Endothelial cell of umbilical vein (primary cell): ENCODE measurements around the gene HEXIM2. TPM values are rescaled to one million over a fixed set of nuclear protein-coding genes. Genes with fewer than 3 reads are reported as not detected.

Source experiments
- BruUV-seq: library from RNA; stranded (reverse); fragments of 400-500 nt; replicated peaks from 2 replicates; lab custom pipeline; 2021; lab: Mats Ljungman, UMichigan
- CTCF ChIA-PET: fragments of 300-600, 350-600 bp; sonication (Branson Sonifier 250); formaldehyde crosslinking; loops from one replicate; lab custom pipeline; 2021; ENCODE audit warnings: antibody characterized with exemption, inconsistent platforms; lab: Charles Lee
- POLR2A ChIA-PET: fragments of 300-600, 350-600 bp; sonication (Branson Sonifier 250); formaldehyde crosslinking; loops from one replicate; lab custom pipeline; 2021; ENCODE audit warnings: antibody characterized with exemption, inconsistent platforms; lab: Charles Lee
- DNase-seq: peaks from one replicate; pipeline ENCODE4 v3.0.0-alpha.2; 2011; ENCODE audit warnings: low read depth, low spot score
- FAIRE-seq: peaks from 2 replicates; lab custom pipeline; 2011; peaks lifted over from hg19 to GRCh38; lab: Jason Lieb, UNC
- H2AFZ ChIP-seq: 2 replicates; pipeline ENCODE4 v1.6.0; 2012; ENCODE audit warnings: low read depth, low read length, control low read depth, inconsistent platforms
- H3K27ac ChIP-seq: 2 replicates; pipeline ENCODE4 v1.5.1; 2011; ENCODE audit warnings: low read depth, mild to moderate bottlenecking, control low read depth, low read length, moderate library complexity; ENCODE audit not compliant: insufficient read depth
- H3K27me3 ChIP-seq, 2 experiments: 2 replicates each; pipeline versions ENCODE4 v1.6.0 to v1.6.1; 2011; ENCODE audit warnings: low read length in 2 of 2, mixed read lengths in 1 of 2; ENCODE audit not compliant: control insufficient read depth in 2 of 2, insufficient read depth in 2 of 2
- H3K36me3 ChIP-seq, 2 experiments: 2 replicates in 1 of 2; 3 replicates in 1 of 2; pipeline ENCODE4 v1.5.1; 2011; ENCODE audit warnings: low read length in 2 of 2, mild to moderate bottlenecking in 1 of 2, moderate library complexity in 1 of 2; ENCODE audit not compliant: control insufficient read depth in 2 of 2, insufficient read depth in 2 of 2; ENCODE audit errors: extremely low read depth in 1 of 2
- H3K4me1 ChIP-seq: 3 replicates; pipeline ENCODE4 v1.5.1; 2011; ENCODE audit warnings: mild to moderate bottlenecking, low read length; ENCODE audit not compliant: control insufficient read depth, insufficient read depth; ENCODE audit errors: extremely low read depth
- H3K4me2 ChIP-seq: 2 replicates; pipeline ENCODE4 v1.6.1; 2011; ENCODE audit warnings: low read length, control low read depth, mixed read lengths; ENCODE audit not compliant: insufficient read depth
- H3K4me3 ChIP-seq, 3 experiments: fragments of 200-600 bp in 1 of 3; sonication (generic), shearing (Covaris generic) in 1 of 3; replicated peaks in 1 of 3; 2 replicates each; pipeline ENCODE4 v1.5.1; 2011 to 2016; ENCODE audit warnings: control low read depth in 3 of 3, low read length in 3 of 3, mild to moderate bottlenecking in 2 of 3, inconsistent platforms in 1 of 3, low read depth in 1 of 3, moderate library complexity in 1 of 3; ENCODE audit not compliant: insufficient read depth in 1 of 3
- H3K79me2 ChIP-seq: 2 replicates; pipeline ENCODE4 v1.6.0; 2012; ENCODE audit warnings: low read length, inconsistent platforms; ENCODE audit not compliant: control insufficient read depth, insufficient read depth
- H3K9ac ChIP-seq: replicated peaks from 2 replicates; pipeline ENCODE3; 2011; ENCODE audit warnings: low read length, control low read depth; ENCODE audit not compliant: insufficient read depth; ENCODE audit errors: extremely low read depth
- H3K9me1 ChIP-seq: replicated peaks from 3 replicates; pipeline ENCODE4 v1.6.0; 2011; ENCODE audit warnings: mild to moderate bottlenecking, low read length; ENCODE audit not compliant: control insufficient read depth, insufficient read depth; ENCODE audit errors: extremely low read depth
- H3K9me3 ChIP-seq: replicated peaks from 2 replicates; pipeline ENCODE4 v1.5.1; 2012; ENCODE audit warnings: low read length, inconsistent platforms; ENCODE audit not compliant: control insufficient read depth, insufficient read depth
- H4K20me1 ChIP-seq: replicated peaks from 2 replicates; pipeline ENCODE3; 2011; ENCODE audit warnings: mild to moderate bottlenecking, low read length; ENCODE audit not compliant: control insufficient read depth, insufficient read depth; ENCODE audit errors: extremely low read depth
- CTCF ChIP-seq, 2 donors: IDR thresholded peaks; 1 replicate in 1 of 2; 2 replicates in 1 of 2; pipeline ENCODE4 v1.5.1; 2011; ENCODE audit warnings: low read length in 2 of 2, mild to moderate bottlenecking in 2 of 2, moderate library complexity in 2 of 2, control low read depth in 1 of 2, inconsistent platforms in 1 of 2, low read depth in 1 of 2; ENCODE audit not compliant: insufficient read depth in 1 of 2; ENCODE audit errors: extremely low read depth in 1 of 2
- MAX ChIP-seq: IDR thresholded peaks from 2 replicates; pipeline ENCODE4 v1.6.1; 2011; ENCODE audit not compliant: insufficient read depth, insufficient read length
- MYC ChIP-seq: IDR thresholded peaks from one replicate; pipeline ENCODE4 v1.6.1; 2011; ENCODE audit warnings: mild to moderate bottlenecking, low read depth, low read length
- POLR2A ChIP-seq: IDR thresholded peaks from 2 replicates; pipeline ENCODE4 v1.6.1; 2012; ENCODE audit warnings: low read depth, mild to moderate bottlenecking, control low read depth, low read length
- dilution Hi-C: fragments of 300-500 bp; cut with MboI; formaldehyde crosslinking; loops from one replicate; pipeline ENCODE4 v1.15.0; 2019; ENCODE audit warnings: low sequenced_read_pairs; ENCODE audit not compliant: extremely low pct_ligation_motif_present
- intact Hi-C: fragments of 100-400 bp; cut with micrococcal nuclease; formaldehyde crosslinking; loops from one replicate; pipeline ENCODE4 v1.10.0; 2022
- polyA plus RNA-seq, 4 experiments: library from polyadenylated mRNA; depleted of rRNA in 3 of 4; stranded (reverse) in 3 of 4; unstranded in 1 of 4; fragments of >200 nt; gene quantifications; 2 replicates each; pipeline versions ENCODE4 v1.2.1 to v1.2.3, GENCODE V29; 2011 to 2012; ENCODE audit warnings: missing spikeins in 1 of 4
- total RNA-seq: library from RNA; stranded (reverse); gene quantifications from 2 replicates; pipeline ENCODE4 v1.2.3, GENCODE V29; 2021

HEXIM2 gene
- total and polyA plus RNA-seq, 2 donors (not counting 3 experiments of a cell fraction or from before 2014, with no cell fraction given): 2.9 to 3.8 TPM

GRCh38 chr17:45128989-45129388, 32.7 kb upstream of the HEXIM2 start:
- dilution Hi-C loops: no loop called here
- POLR2A ChIA-PET: interaction anchor here (1.6 kb wide), 1 partner anchor 19 kb away, joined by 4 read pairs; the partner anchor contains the start of gene HEXIM1
- no peak overlapping the region for H3K9ac ChIP-seq
- peaks cover 34% of the 10 kb centered on the region for H3K4me1 ChIP-seq
- peaks cover 2% of the 10 kb centered on the region for H3K79me2 ChIP-seq
- H3K4me3 ChIP-seq: no peak overlapping the region
- FAIRE-seq (no peak), DNase-seq (no peak)
- no peaks in the 10 kb centered on the region for H3K36me3 ChIP-seq
- CTCF ChIA-PET: interaction anchor here (7.2 kb wide), 1 partner anchor 20 kb away, joined by 61 read pairs; no protein-coding TSS in a partner anchor
- no peaks in the 10 kb centered on the region for H3K9me1 ChIP-seq
- H3K9me3 ChIP-seq: no peaks in the 10 kb centered on the region
- no peaks in the 10 kb centered on the region for H3K27me3 ChIP-seq
- BruUV-seq: no TSS peak
- no peak overlapping the region for H2AFZ ChIP-seq
- no peak overlapping the region for H3K4me2 ChIP-seq
- intact Hi-C loops: no loop called here
- TF ChIP-seq MYC (no peak), MAX (no peak), POLR2A (no peak)
- H4K20me1 ChIP-seq: no peaks in the 10 kb centered on the region
- H3K27ac ChIP-seq: no peak overlapping the region

GRCh38 chr17:45129426-45129939, 32.2 kb upstream of the HEXIM2 start:
- intact Hi-C loops: no loop called here
- no peak overlapping the region for H3K9ac ChIP-seq
- DNase-seq (no peak), FAIRE-seq (no peak)
- H3K4me1 ChIP-seq: peaks cover 29% of the 10 kb centered on the region
- no peak overlapping the region for H3K4me3 ChIP-seq
- H3K36me3 ChIP-seq: no peaks in the 10 kb centered on the region
- H3K27ac ChIP-seq: no peak overlapping the region
- H3K4me2 ChIP-seq: no peak overlapping the region
- no peaks in the 10 kb centered on the region for H3K9me1 ChIP-seq
- POLR2A ChIA-PET: interaction anchor here (1.6 kb wide), 1 partner anchor 19 kb away, joined by 4 read pairs; the partner anchor contains the start of gene HEXIM1
- H4K20me1 ChIP-seq: no peaks in the 10 kb centered on the region
- TF ChIP-seq CTCF (IDR thresholded peaks at IDR 0.05; ENCODE audit: extremely low read depth in 1 of 2, insufficient read depth in 1 of 2, low read depth in 1 of 2, low read length in 2 of 2): no peak
- BruUV-seq: no TSS peak
- no peak overlapping the region for H2AFZ ChIP-seq
- dilution Hi-C loops: no loop called here
- CTCF ChIA-PET: interaction anchor here (1.9 to 7.2 kb wide), 2 partner anchors 21 to 209 kb away, joined by 10 to 61 read pairs; no protein-coding TSS in a partner anchor
- H3K9me3 ChIP-seq: no peaks in the 10 kb centered on the region
- H3K79me2 ChIP-seq: peaks cover 2% of the 10 kb centered on the region
- no peaks in the 10 kb centered on the region for H3K27me3 ChIP-seq
